ENCODE measurements around the gene DENND6A.
"Not testable (repeated sequence)": the region's sequence is repeated elsewhere in the genome, so short reads cannot be mapped to it uniquely, and the experiment has no call there.

Gene DENND6A, protein sequence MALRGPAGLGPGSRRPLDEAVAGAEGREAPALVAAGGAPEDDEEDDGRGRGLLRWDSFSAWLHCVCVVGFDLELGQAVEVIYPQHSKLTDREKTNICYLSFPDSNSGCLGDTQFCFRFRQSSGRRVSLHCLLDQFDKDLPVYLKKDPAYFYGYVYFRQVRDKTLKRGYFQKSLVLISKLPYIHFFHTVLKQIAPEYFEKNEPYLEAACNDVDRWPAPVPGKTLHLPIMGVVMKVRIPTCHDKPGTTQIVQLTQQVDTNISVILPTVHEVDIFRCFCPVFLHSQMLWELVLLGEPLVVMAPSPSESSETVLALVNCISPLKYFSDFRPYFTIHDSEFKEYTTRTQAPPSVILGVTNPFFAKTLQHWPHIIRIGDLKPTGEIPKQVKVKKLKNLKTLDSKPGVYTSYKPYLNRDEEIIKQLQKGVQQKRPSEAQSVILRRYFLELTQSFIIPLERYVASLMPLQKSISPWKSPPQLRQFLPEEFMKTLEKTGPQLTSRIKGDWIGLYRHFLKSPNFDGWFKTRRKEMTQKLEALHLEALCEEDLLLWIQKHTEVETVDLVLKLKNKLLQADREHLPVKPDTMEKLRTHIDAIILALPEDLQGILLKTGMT

GRCh38 chr3:57692396-57693147 lies at the start of gene DENND6A:
DENND6A (minus strand) TSS chr3:57693077; CDS start chr3:57693018, 59 bp downstream.
- peak; percentile 85 to 93 for DNase-seq

- no peak for DNase-seq
Measured at GRCh38 chr3:57740027-57740426, 47.1 kb upstream of the DENND6A start.

GRCh38 chr3:57738391-57738790 lies 45.5 kb upstream of the DENND6A start:
- no peak for DNase-seq

DNA sequence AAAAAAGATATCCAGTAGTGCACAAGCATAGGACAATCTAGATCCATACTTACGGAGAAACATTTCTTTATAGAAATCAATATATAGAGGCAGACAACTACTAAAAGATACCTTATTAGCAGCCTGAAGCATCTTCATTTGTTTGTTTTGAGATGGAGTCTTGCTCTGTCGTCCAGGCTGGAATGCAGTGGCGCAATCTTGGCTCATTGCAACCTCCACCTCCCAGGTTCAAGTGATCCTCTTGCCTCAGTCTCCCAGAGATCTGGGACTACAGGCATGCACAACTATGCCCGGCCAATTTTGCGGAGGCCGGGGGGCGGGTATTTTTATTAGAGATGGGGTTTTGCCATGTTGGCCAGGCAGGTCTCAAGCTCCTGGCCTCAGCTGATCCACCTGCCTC lies 45.0 kb upstream of the DENND6A start:
- no peak for DNase-seq

DNA sequence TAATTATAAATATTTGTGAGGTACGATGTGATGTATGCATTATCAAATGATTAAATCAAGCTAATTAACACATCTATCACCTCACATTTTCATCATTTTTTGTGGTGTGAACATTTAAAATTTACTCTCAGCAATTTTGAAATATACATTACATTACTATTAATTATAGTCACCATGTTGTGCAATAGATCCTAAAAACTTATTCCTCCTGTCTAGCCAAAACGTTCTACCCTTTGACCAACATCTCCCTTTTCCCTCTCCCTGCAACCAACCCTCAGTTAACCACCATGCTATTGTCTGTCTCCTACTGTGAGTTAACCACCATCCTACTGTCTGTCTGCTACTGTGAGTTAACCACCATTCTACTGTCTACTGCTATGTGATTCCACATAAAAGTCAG lies 42.5 kb upstream of the DENND6A start:
- DNase-seq: no peak

- DNase-seq: no peak
Measured at GRCh38 chr3:57733790-57734189, 40.9 kb upstream of the DENND6A start.

DNA sequence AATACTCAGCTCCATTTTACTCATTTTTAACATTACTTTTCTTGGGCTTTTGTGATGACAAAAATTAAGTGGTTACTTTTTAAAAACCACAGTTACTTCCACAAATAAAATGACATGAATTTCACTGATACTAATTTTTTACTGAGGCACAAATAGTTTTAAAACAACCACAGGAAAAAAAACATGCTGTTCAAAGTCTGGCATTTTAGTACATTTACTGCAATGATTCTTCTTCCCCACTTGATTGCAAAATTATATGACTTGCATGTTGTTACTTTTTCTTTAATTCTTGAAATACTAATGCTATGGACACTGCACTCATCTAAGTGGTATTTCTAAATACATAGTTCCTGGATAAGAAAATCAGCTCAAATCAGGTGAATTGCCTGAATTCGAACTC lies 38.4 kb upstream of the DENND6A start:
- DNase-seq: no peak

- DNase-seq: no peak
Measured at GRCh38 chr3:57730682-57731081, 37.8 kb upstream of the DENND6A start.

DNA sequence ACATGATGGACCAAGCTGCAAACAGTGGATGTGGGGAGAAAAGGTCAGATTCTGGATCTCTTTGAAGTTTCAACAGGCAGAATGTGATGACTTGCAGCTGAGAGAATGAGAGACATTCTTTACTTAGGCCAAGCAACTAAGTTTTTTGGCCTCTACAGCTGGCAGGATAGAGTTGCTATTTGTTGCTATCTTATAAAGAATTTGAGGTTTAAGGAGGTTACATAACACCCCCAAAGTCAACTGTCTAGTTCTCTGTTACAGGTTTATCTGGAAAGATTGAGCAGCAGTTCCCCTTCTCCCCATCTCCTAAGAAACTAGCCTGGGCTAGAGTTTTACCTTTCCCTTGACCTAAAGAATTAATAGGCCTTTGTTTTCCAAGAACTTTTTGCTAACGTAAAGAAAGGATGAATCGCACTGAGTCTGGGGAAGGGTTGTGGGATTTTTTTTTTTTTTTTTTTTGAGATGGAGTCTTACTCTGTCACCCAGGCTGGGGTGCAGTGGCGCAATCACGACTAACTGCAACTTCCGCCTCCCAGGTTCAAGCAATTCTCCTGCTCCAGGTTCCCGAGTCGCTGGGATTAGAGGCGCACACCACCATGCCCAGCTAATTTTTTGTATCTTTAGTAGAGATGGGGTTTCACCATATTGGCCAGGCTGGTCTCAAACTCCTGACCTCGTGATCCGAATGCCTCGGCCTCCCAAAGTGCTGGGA lies 36.6 kb upstream of the DENND6A start:
- no peak for DNase-seq

- DNase-seq: no peak
Measured at GRCh38 chr3:57727106-57727505, 34.2 kb upstream of the DENND6A start.

- no peak for DNase-seq
Measured at GRCh38 chr3:57726397-57726796, 33.5 kb upstream of the DENND6A start.

DNA sequence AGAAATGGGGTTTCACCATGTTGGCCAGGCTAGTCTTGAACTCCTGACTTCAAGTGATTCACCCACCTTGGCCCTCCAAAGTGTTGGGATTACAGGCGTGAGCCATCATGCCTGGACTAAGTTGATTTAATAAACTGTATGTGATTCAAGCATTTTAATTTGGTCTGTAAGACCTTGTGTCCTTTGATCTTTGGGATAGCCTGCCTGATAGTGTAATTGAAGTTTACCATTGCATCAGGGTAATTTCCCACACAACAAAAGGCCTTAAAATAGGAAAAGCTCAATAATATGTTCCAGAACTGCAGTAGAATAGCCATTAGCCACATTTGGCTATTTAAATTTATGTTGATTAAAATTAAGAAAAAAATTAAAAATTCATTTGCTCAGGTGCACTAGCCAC lies 25.2 kb upstream of the DENND6A start:
- no peak for DNase-seq

DNA sequence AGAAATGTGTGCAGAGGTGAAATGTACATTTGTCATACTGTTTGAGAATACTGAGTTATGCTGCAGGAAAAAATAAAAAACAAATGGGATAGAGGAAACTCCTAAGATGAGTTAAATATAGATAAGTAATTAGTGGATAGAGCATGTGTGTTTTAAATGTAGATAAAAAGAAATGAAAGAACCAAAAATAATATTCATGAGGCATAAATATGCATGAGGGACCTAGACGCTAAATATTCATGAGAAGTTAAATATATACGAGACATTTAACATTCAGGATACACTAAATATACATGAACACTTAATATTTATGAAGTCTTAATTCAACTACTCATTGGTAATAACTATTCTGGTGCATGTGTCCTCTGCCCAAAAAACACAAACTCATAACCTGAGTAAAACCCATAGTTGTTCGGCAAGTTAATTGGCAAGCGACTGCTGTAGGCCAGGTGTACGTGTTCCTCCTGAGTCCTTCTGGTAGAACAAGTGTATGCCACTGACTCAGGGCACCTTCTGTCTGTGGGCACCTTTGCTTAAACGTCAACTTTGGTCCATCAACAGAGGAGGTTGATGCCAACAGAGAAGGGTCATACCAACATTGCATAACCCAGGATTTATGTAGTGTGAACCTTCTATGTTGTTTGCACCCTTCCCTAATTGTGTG lies 24.5 kb upstream of the DENND6A start:
- DNase-seq: no peak

GRCh38 chr3:57715686-57716085 lies 22.8 kb upstream of the DENND6A start:
- DNase-seq: no peak

GRCh38 chr3:57709559-57709958 lies 16.7 kb upstream of the DENND6A start:
- no peak for DNase-seq

DNA sequence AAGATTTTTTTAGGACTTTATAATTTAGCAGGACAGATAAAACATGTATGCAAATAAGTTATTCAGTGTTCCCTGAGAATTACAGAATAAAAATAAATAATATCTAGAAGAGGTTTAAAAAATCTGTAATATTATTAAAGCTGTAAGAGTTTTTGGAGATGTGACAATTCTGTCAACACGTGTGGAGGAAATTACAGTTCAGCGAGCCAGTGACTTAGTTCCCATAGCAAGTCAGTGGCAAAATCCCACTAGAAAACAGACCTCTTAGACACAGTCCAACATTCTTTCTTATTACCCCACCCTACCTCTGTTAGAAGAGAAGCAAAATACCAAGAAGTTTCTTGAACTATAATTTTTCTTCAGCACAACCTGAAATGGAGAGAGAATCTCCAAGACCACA lies 16.2 kb upstream of the DENND6A start:
- no peak for DNase-seq

DNA sequence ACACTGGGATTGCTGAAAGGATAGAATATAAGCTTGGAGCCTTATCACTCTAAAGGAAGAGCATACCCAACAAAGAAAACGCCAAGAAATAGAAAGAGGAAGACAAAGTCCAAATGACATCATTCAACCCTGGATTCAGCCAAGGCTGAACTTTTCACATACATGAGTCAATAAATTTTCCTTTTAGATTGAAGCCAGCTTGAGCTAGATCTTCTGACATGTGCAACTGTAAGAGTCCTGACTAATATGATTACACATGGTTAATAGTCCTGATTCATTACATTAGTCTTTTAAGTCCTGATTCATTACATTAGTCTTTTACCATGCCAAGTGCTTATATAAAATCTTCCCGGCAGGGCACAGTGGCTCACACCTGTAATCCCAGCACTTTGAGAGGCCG lies 13.6 kb upstream of the DENND6A start:
- DNase-seq: no peak

DNA sequence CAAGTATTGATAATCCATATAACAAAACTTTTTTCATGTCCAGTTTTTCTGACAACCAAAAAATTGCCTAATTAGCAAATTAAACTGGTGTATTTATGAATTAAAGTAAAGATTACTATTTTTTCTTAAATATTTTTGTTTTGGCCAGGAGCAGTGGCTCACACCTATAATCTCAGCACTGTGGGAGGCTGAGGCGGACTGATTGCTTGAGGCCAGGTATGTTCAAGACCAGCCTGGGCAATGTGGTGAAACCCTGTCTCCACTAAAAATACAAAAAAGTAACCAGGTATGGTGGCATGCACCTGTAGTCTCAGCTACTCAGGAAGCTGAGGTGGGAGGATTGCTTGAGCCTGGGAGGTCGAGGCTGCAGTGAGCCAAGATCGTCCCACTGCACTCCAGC lies 12.5 kb upstream of the DENND6A start:
- not testable (repeated sequence) for DNase-seq

- no peak for DNase-seq
Measured at GRCh38 chr3:57701781-57702180, 8.9 kb upstream of the DENND6A start.

- no peak for DNase-seq
Measured at GRCh38 chr3:57700737-57701136, 7.9 kb upstream of the DENND6A start.

GRCh38 chr3:57699591-57699990 lies 6.7 kb upstream of the DENND6A start:
- DNase-seq: no peak

DNA sequence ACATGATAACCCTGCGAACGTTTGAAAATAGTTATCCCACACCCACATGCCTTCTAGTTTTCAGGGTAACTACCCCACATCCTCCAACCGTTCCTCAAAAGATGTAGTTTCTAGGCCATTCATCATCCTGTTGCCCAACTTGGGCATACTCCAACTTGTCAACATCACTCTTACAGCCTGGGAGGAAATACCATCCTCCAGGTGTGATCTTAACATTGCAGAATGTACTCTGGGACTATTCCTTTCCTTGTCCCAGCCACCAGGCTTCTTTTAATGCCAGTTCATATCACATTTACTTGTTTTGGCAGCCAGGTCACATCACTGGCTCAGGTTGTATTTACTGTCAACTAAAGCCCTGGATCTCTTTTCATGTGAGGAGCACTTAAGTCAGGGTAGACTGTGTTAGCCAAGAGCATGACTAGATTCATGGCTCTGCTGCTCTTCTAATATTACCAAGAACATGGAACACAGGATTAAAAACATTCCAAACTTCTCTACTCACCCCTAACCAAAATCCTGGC lies 4.0 kb upstream of the DENND6A start:
- no peak for DNase-seq
